ENCODE measurements around the gene FOXF1. TPM values are rescaled to one million over a fixed set of nuclear protein-coding genes. Genes with fewer than 3 reads are reported as not detected.

The FOXF1 gene
- total and polyA plus RNA-seq, 2 of the 13 experiments (the other 11 are each of a cell fraction or from before 2014, with no cell fraction given), result not detected

DNA sequence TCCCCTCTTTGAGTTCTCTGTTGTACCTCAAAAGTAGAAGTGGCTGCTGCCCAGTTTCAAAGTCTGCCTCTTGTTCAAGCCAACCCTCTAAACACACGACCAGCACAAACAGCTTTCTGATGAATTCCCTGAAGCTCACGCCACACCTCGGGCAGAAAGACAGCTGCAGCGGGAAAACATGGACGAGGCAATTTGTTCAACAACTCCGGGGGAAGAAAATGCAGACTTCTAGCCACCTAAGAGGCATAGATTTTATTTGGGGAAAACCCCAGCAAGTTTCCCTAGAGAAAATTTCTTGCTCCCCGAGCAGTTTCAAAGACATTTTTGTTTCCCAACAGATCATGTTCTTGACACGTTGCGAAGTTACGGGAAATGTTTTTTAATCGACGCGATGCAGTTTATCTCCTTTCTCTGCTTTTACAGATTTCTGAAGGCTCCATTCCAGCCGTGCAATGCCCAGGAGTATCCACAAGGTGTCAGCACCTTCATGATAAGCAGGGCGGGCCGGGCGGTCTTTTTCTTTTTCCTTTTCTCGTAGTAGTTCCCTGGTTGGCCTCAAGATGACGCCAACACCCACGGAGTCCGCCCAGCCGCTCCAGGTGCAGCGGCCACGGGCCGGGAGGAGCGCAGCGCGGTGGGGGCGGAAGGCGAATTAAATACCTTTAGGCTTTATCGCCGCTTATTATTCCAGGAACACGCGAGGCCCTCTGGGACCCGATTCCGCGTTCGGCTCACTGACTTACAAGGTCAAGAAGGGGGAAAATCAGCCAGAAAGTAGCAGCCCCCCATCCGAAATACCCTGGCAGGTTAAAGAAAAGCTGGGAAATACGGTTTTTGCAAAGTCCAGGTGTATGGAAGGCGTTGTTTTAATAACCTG lies 53.4 kb downstream of the FOXF1 start (continued):
- TF ChIP-seq EP300 (IDR thresholded peaks at IDR 0.05; ENCODE audit: low read depth in 2 of 2, low read length in 2 of 2), result no peak
- TF ChIP-seq EP300 (CRISPR knock-in tag; IDR thresholded peaks at IDR 0.05; ENCODE audit: borderline replicate concordance), result no peak
- TF ChIP-seq TMF1 (CRISPR knock-in tag; IDR thresholded peaks at IDR 0.05; ENCODE audit: low read depth), result no peak
- peak; percentile 41; the same call in 1 of the 2 replicates for TF ChIP-seq ZFP90 (CRISPR knock-in tag; IDR thresholded peaks at IDR 0.05; ENCODE audit: borderline replicate concordance)
- peak; percentile 40; the same call in 1 of the 2 replicates for TF ChIP-seq ZNF572 (CRISPR knock-in tag; IDR thresholded peaks at IDR 0.05)
- TF ChIP-seq SALL1 (CRISPR knock-in tag; IDR thresholded peaks at IDR 0.05), result peak; percentile 67
- peak; percentile 41; the same call in 1 of the 3 replicates for TF ChIP-seq MXI1 (IDR thresholded peaks at IDR 0.05; ENCODE audit: borderline replicate concordance, low read depth, low read length)
- TF ChIP-seq IRF2 (CRISPR knock-in tag; IDR thresholded peaks at IDR 0.05), result 0 out of 2 replicates have a peak, but pooled peaks have one; percentile 51
- no peak for TF ChIP-seq KLF13 (CRISPR knock-in tag; IDR thresholded peaks at IDR 0.05)
- TF ChIP-seq, protein P1, sequence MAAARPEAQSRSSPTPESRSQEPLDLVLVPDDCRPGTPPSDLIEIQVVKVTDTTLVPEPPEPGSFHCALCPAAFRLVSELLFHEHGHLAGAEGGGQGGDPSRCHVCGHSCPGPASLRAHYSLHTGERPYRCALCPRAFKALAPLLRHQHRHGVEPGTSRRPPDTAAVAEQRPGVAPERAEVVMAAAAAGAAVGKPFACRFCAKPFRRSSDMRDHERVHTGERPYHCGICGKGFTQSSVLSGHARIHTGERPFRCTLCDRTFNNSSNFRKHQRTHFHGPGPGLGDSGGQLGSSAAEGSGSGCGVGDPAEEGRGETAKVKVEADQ (CRISPR knock-in tag; IDR thresholded peaks at IDR 0.05; ENCODE audit: borderline replicate concordance), result 0 out of 2 replicates have a peak, but pooled peaks have one; percentile 52
- 0 out of 2 replicates have a peak, but pooled peaks have one; percentile 31 for TF ChIP-seq ZNF274 (CRISPR knock-in tag; IDR thresholded peaks at IDR 0.05)
- TF ChIP-seq SMC3 (IDR thresholded peaks at IDR 0.05; ENCODE audit: low read length), result peak; percentile 99
- peak; percentile 38 for TF ChIP-seq AGO1 (IDR thresholded peaks at IDR 0.05; ENCODE audit: low read depth, low read length, poor library complexity, severe bottlenecking)
- TF ChIP-seq ZNF24 (IDR thresholded peaks at IDR 0.05), result 0 out of 2 replicates have a peak, but pooled peaks have one; percentile 34
- TF ChIP-seq KAT2B (IDR thresholded peaks at IDR 0.05; ENCODE audit: borderline replicate concordance, low read depth, low read length), result no peak
- TF ChIP-seq HNRNPUL1 (IDR thresholded peaks at IDR 0.05; ENCODE audit: low read depth, low read length), result no peak
- TF ChIP-seq FOXA3 (CRISPR knock-in tag; IDR thresholded peaks at IDR 0.05), result peak; percentile 24; the same call in 1 of the 2 replicates
- TF ChIP-seq, protein P2, sequence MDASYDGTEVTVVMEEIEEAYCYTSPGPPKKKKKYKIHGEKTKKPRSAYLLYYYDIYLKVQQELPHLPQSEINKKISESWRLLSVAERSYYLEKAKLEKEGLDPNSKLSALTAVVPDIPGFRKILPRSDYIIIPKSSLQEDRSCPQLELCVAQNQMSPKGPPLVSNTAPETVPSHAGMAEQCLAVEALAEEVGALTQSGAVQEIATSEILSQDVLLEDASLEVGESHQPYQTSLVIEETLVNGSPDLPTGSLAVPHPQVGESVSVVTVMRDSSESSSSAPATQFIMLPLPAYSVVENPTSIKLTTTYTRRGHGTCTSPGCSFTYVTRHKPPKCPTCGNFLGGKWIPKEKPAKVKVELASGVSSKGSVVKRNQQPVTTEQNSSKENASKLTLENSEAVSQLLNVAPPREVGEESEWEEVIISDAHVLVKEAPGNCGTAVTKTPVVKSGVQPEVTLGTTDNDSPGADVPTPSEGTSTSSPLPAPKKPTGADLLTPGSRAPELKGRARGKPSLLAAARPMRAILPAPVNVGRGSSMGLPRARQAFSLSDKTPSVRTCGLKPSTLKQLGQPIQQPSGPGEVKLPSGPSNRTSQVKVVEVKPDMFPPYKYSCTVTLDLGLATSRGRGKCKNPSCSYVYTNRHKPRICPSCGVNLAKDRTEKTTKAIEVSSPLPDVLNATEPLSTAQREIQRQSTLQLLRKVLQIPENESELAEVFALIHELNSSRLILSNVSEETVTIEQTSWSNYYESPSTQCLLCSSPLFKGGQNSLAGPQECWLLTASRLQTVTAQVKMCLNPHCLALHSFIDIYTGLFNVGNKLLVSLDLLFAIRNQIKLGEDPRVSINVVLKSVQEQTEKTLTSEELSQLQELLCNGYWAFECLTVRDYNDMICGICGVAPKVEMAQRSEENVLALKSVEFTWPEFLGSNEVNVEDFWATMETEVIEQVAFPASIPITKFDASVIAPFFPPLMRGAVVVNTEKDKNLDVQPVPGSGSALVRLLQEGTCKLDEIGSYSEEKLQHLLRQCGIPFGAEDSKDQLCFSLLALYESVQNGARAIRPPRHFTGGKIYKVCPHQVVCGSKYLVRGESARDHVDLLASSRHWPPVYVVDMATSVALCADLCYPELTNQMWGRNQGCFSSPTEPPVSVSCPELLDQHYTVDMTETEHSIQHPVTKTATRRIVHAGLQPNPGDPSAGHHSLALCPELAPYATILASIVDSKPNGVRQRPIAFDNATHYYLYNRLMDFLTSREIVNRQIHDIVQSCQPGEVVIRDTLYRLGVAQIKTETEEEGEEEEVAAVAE (CRISPR knock-in tag; IDR thresholded peaks at IDR 0.05; ENCODE audit: borderline replicate concordance), result 0 out of 2 replicates have a peak, but pooled peaks have one; percentile 38
- peak; percentile 29; the same call in 1 of the 2 replicates for TF ChIP-seq ZFX (CRISPR knock-in tag; IDR thresholded peaks at IDR 0.05; ENCODE audit: low read depth)
- TF ChIP-seq JUNB (CRISPR knock-in tag; IDR thresholded peaks at IDR 0.05; ENCODE audit: borderline replicate concordance), result no peak
- TF ChIP-seq RAD51 (IDR thresholded peaks at IDR 0.05; ENCODE audit: borderline replicate concordance), result no peak
- no peak for TF ChIP-seq MTF1 (CRISPR knock-in tag; IDR thresholded peaks at IDR 0.05)
- TF ChIP-seq ZNF3 (CRISPR knock-in tag; IDR thresholded peaks at IDR 0.05), result no peak
- TF ChIP-seq RFXAP (CRISPR knock-in tag; IDR thresholded peaks at IDR 0.05; ENCODE audit: borderline replicate concordance), result 0 out of 2 replicates have a peak, but pooled peaks have one; percentile 51
- peak; percentile 25; the same call in 1 of the 2 replicates for TF ChIP-seq TBP (CRISPR knock-in tag; IDR thresholded peaks at IDR 0.05)
- peak; percentile 42; the same call in 1 of the 2 replicates for TF ChIP-seq FOXO1 (CRISPR knock-in tag; IDR thresholded peaks at IDR 0.05)

Measured in HepG2 (cell line).